Mesodermal cell (in vitro differentiated cells): ENCODE results near the gene TGFB3.

Experiments used
- H3K27ac ChIP-seq: 2 replicates; pipeline ENCODE4 v1.7.0; 2013; ENCODE audit warnings: mild to moderate bottlenecking, low read depth, low read length, moderate library complexity; ENCODE audit not compliant: severe bottlenecking
- H3K36me3 ChIP-seq: 2 replicates; pipeline ENCODE4 v1.7.1; 2013; ENCODE audit warnings: mild to moderate bottlenecking, low read length, moderate library complexity; ENCODE audit not compliant: control insufficient read depth, insufficient read depth
- H3K4me1 ChIP-seq: one replicate; pipeline ENCODE4 v1.7.1; 2013; ENCODE audit warnings: mild to moderate bottlenecking, low read length; ENCODE audit not compliant: insufficient read depth, control insufficient read depth, poor library complexity, severe bottlenecking
- H3K4me3 ChIP-seq: 2 replicates; pipeline ENCODE4 v1.7.0; 2013; ENCODE audit warnings: low read length, control low read depth, mild to moderate bottlenecking; ENCODE audit not compliant: insufficient read depth, poor library complexity, severe bottlenecking; ENCODE audit errors: extremely low read depth
- H3K9me3 ChIP-seq: 2 replicates; pipeline ENCODE4 v1.7.1; 2013; ENCODE audit warnings: mild to moderate bottlenecking, low read length, moderate library complexity; ENCODE audit not compliant: control insufficient read depth
- WGBS, 2 experiments: methylation state at CpG; one replicate each; pipeline ENCODE4 v1.1.5; 2013; ENCODE audit warnings: missing lambda C conversion rate in 2 of 2; ENCODE audit not compliant: insufficient coverage in 2 of 2; 5-methylcytosine and 5-hydroxymethylcytosine counted together

The TGFB3 gene

DNA sequence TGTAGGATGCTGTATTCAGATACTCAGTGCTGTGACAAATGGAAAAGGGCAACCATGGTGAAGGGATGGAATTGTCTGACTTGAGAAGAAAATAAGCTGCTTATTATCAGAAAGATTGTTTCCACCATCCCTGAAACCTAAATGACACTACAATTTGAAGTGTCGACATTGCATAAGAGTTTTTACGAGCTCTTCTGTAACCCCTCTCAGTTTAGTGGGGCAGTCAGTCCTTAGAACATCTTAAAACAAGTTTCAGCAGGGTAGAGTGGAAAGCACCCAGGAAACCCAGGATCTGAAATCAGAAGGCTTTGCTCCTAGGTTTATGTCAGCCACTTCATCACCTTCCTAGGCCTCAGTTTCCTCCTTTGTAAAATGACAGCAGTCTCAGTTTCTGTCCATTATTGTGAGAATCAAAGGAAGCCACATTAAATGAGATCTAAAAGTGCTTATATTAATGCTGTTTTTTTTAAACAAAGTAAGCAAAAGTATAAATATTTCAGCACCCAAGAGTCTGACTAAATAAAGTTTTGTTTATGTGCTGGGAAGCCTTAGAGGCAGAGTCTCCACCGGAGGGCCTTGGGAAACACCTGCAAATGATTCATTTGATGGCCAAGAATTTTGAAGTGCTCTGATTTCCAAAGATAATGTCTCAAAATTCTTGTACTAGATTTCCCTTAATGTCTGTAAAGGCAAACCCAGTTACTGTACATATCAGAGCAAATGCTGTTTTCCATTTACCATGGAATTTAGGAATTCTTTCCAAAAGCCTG is 5.6 kb upstream of the TGFB3 start:
- 83 to 100% methylated on average over 2 to 3 of the region's 3 CpGs for whole genome bisulfite sequencing, 2 experiments

DNA sequence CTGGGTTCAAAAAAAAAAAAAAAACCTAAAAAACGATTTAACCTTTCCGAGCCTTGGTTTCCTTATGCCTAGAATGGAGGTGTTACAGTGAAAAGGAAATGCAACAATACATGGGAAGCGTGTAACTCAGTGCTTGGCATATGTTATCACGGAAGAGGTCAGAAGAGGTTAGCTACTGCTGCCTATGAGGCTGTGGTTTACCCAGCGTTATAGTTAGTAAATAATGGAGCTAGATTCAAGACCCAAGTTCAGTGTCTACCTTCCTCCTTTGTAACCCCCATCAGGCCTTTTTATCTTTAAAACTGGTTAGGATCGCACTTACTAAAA is 4.6 kb upstream of the TGFB3 start:
- Histone ChIP-seq H3K27ac (no peak overlapping the region), H3K4me3 (peak overlapping the region; percentile 77)
- 50 to 74% methylated on average over 4 of the region's 6 CpGs for WGBS, 2 experiments

More for the DNA sequence above, 5.6 kb upstream of the TGFB3 start:
- H3K36me3 ChIP-seq = peaks cover 26% of the 10 kb centered on the region
- no peak overlapping the region for H3K27ac ChIP-seq
- H3K4me3 ChIP-seq = no peak overlapping the region
- H3K4me1 ChIP-seq = peaks cover 3% of the 10 kb centered on the region
- H3K9me3 ChIP-seq = no peaks in the 10 kb centered on the region

GRCh38 chr14:75985618-75986438 is 4.0 kb upstream of the TGFB3 start, which contains the start of gene IFT43:
Gene IFT43, plus strand, starts transcription at chr14:75985763. Its CDS starts 24 bp downstream, at chr14:75985787.
- H3K4me3 ChIP-seq = peak within 1 kb of the TSS; percentile 77
- H3K9me3 ChIP-seq = no peaks in the 10 kb centered on the region
- WGBS, 2 experiments = 0 to 1% methylated on average over 38 to 42 of the region's 52 CpGs
- peaks cover 12% of the 10 kb centered on the region for H3K4me1 ChIP-seq
- peaks cover 17% of the 10 kb centered on the region for H3K36me3 ChIP-seq
- peak within 1 kb of the TSS; percentile 74 for H3K27ac ChIP-seq

More for the DNA sequence above, 4.6 kb upstream of the TGFB3 start:
- Histone ChIP-seq H3K9me3 (no peaks in the 10 kb centered on the region), H3K4me1 (peaks cover 6% of the 10 kb centered on the region), H3K36me3 (peaks cover 19% of the 10 kb centered on the region)

DNA sequence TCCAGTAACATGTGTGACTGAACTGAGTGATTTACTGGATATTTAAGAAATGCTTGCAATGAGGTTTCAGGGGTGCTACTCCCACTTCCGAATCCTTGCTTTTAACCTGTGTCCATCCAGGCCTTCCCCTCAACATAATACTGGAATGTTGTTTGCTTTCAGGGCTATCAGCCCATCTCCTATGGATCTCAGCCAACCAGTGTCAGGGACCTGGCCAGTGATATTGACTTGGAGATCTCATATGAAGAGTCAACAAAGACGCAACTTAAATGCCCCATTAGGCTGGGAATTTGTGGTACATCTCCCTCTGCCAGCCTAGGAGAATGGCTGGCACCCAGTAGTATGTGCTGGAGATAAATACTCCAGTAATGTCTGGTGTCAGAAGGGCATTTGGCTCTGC is 2.9 kb upstream of the TGFB3 start:
- Histone ChIP-seq H3K4me3 (no peak overlapping the region), H3K27ac (no peak overlapping the region), H3K9me3 (no peaks in the 10 kb centered on the region), H3K36me3 (peaks cover 8% of the 10 kb centered on the region), H3K4me1 (peaks cover 21% of the 10 kb centered on the region)
- 89 to 100% methylated on average over 1 of the region's 2 CpGs for WGBS, 2 experiments

- no peaks in the 10 kb centered on the region for H3K36me3 ChIP-seq
- H3K9me3 ChIP-seq = no peaks in the 10 kb centered on the region
- no peak overlapping the region for H3K27ac ChIP-seq
- H3K4me1 ChIP-seq = peaks cover 26% of the 10 kb centered on the region
- peak overlapping the region; percentile 66 for H3K4me3 ChIP-seq
- 16 to 52% methylated on average over 4 to 7 of the region's 7 CpGs for WGBS, 2 experiments
Observed at GRCh38 chr14:75983019-75983358, 1.2 kb upstream of the TGFB3 start.

GRCh38 chr14:75982266-75983018 is 647 bp upstream of the TGFB3 start:
- 0 to 1% methylated on average over 37 to 65 of the region's 77 CpGs for WGBS, 2 experiments
- Histone ChIP-seq H3K4me3 (peak overlapping the region; percentile 66), H3K36me3 (no peaks in the 10 kb centered on the region), H3K9me3 (no peaks in the 10 kb centered on the region), H3K27ac (peak overlapping the region; percentile 49), H3K4me1 (peaks cover 26% of the 10 kb centered on the region)

DNA sequence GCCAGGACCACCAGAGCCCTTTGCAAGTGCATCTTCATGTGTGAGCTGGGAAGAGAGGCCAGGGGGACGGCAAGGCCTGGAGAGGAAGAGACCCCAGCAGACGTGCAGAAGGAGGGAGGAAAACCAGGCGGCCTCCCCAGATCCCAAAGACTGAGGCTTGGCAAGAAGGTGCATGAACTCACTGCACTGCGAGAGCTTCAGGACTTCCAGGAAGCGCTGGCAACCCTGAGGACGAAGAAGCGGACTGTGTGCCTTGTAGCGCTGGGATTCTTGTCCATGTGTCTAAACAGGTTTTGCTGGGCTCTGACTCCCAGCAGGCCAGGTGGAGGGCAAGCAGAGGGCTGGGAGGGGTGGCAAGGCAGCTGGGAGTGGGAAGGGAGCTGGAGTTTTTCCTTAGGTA is 939 bp downstream of the TGFB3 start:
- 94 to 96% methylated on average over 7 to 8 of the region's 8 CpGs for WGBS, 2 experiments
- H3K4me3 ChIP-seq = no peak overlapping the region
- peaks cover 26% of the 10 kb centered on the region for H3K4me1 ChIP-seq
- no peaks in the 10 kb centered on the region for H3K36me3 ChIP-seq
- no peaks in the 10 kb centered on the region for H3K9me3 ChIP-seq
- H3K27ac ChIP-seq = no peak overlapping the region

DNA sequence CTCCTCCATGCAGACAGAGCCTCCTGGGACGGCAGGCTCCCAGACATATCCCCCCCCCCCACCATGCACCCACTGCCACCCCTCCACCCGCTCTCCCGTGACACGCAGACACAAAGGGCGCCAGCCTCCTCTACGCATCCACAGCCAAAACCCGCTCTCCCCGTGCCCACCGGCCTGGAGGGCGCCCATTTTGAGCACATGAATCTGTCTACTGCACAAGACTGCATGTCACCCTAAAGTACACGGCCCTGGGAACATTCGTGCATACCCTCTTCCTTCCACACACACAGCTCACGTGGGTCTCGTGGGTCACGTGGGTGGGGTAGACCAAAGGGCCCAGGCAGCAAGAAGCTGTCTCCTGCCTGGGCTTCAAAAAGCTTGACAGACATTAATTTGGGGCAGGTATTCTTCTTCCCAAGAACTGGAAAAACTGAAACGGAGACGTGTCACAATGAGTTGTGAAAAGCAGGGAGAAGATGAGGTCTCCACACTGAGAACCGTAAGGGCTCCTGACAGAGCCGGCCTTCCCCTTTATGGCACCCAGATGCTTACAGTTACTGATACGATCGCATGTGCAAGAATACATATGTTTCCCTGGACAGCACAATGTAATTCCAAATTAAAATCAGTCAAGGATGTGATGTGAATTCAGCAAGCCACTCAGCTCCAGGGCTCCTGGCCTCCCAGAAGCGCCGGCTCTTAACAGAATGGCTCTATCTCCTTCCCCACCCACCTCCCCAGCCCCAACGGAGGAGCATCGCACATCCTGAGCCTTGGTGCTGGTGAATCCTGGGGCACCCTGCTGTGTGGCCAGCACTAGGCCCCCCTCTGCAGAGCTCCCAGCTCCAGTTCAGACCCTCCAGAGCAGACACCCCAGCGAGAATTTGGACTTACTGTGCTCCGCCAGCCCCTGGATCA is 1.9 kb downstream of the TGFB3 start:
- H3K4me1 ChIP-seq = peaks cover 26% of the 10 kb centered on the region
- H3K4me3 ChIP-seq = no peak overlapping the region
- no peaks in the 10 kb centered on the region for H3K9me3 ChIP-seq
- H3K36me3 ChIP-seq = no peaks in the 10 kb centered on the region
- no peak overlapping the region for H3K27ac ChIP-seq
- WGBS, 2 experiments = 82 to 87% methylated on average over 23 to 26 of the region's 27 CpGs

DNA sequence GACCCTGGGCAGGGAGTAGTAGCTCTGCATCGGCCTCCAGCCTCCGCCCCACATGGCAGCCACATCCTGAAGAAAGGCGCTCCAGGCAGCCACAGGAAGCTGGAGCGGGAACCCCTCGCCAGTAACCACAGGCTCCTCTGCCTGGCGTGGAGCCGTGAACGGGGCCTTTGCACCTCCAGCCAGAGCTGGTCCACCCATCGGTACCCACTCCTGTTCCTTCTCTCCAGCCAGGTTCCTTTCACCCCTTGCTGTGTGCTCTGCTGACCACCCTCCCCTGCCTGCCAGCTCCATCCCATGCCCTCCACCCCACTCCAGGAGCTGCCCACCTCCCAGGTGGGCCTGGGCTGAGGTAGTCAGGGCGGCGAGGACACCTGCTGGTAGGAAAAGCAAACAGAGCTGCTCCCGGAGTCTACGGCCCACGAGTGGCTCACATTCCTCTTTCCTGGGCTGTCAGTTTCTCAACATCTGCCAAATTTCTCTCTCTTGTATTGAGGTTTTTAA is 2.7 kb downstream of the TGFB3 start:
- Histone ChIP-seq H3K4me1 (peaks cover 23% of the 10 kb centered on the region), H3K27ac (no peak overlapping the region), H3K36me3 (no peaks in the 10 kb centered on the region), H3K4me3 (no peak overlapping the region), H3K9me3 (no peaks in the 10 kb centered on the region)
- 80 to 85% methylated on average over 12 of the region's 14 CpGs for WGBS, 2 experiments
